ENCODE results near the gene FAP. TPM values are rescaled to one million over a fixed set of nuclear protein-coding genes. Genes with fewer than 3 reads are reported as not detected.

FAP gene
- total and polyA plus RNA-seq, 2 of the 8 experiments (the other 6 are each of a cell fraction or from before 2014, with no cell fraction given): not detected

- no peak for TF ChIP-seq MAFK (IDR thresholded peaks at IDR 0.05; ENCODE audit: low read depth, low read length)
- TF ChIP-seq KDM4A (IDR thresholded peaks at IDR 0.05; ENCODE audit: low read depth, low read length, severe bottlenecking): no peak
- TF ChIP-seq CHD1 (IDR thresholded peaks at IDR 0.05; ENCODE audit: low read depth, low read length): no peak
- TF ChIP-seq SIRT6 (IDR thresholded peaks at IDR 0.05; ENCODE audit: low read length): no peak
- no peak for TF ChIP-seq ATF3 (IDR thresholded peaks at IDR 0.05; ENCODE audit: insufficient read depth, low read depth, low read length)
Measured at GRCh38 chr2:162220368-162220767, 22.9 kb downstream of the FAP start (continued).

Measured in H1 (cell line).